NCI-H2227 (cell line): ENCODE data around the gene CAST.

Experiments used
- DNase-seq: peaks from one replicate; lab custom pipeline; 2025; ENCODE audit not compliant: unreplicated experiment; lab: John Stamatoyannopoulos, UW

CAST gene

GRCh38 chr5:96645091-96645490 lies 17.1 kb upstream of the CAST start:
- no peak for DNase-seq

GRCh38 chr5:96648023-96648422 lies 14.2 kb upstream of the CAST start:
- DNase-seq: no peak

DNA sequence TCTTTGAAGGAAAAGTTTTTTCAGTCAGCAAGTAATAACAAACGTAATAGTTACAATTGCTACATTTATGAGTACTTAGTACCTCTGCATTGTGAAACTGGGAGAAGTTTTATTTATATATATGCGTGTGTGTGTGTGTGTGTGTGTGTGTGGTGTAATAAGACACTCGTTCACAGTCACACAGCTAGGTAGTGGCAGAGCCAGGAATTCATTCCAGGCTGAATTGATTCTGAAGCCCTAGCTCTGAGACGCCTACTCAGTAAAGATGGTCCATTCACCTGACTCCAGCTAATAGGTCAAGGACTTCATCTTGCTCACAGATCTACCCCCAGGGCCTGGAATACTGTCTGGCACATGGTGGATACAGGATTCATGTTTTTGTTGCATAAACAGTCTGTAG lies 13.6 kb upstream of the CAST start:
- no peak for DNase-seq

DNA sequence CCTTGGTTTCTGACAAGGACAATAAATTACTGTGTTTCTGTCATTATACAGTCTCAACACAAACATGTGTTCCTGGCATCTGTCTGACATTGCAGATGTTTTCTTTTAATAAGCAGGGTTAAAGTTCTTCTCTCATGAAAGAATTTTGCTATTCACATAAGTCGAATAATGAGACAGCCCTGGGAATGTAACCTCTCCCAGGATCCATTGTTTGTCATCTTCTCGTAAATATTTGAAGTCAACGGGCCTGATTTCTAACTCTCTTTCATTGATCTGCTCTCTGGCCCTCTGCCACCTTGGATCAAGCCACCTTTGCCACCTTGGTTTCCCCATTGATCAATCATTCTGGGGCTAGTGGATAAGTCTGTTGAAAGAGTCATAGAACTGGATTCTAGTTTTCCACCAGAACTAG lies 12.9 kb upstream of the CAST start:
- DNase-seq: no peak

DNA sequence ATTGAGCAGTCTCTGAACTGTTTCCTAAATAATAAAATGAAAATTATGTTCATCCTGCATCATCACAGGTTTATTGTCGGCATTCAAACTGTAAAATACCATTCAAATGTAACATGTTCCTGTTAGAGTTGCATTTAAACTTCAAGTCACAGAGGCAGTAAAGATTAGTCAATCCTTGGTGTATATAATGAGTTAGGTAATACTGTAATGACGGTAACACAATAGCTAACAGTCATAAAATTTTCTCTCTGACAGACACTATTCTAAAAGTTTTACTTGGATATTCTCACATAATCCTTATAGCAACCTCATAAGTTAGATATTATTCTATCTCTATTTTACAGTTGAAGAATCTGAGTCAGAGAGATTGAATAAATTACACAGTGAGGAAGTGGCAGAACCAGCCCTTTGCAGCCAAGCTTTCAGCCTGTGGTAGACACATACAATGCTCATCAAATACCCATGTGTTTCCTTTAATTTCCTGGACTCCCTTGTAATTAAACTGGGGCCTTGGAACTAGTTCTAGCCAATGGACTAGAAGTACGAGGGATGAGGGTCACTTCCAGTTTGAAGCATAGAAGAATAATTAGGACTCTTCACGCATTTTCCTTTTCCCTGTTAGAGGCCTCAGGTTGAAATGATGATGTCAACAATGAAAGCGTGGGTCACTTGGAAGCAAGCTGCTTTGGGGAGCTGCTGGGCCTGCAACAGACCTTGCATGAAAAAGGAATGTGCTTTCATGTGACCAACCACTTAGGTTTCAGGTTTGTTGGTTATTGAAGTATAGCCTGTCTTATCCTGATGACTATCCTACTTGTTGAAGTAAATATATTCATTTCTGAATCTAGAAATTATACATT lies 12.3 kb upstream of the CAST start:
- peak; percentile 4 for DNase-seq

GRCh38 chr5:96651047-96651446 lies 11.1 kb upstream of the CAST start:
- DNase-seq: no peak

- DNase-seq: no peak
Observed at GRCh38 chr5:96651948-96652753, 10.0 kb upstream of the CAST start.

GRCh38 chr5:96652769-96653454 lies 9.3 kb upstream of the CAST start:
- no peak for DNase-seq

- DNase-seq: no peak
Observed at GRCh38 chr5:96654209-96654608, 8.0 kb upstream of the CAST start.

GRCh38 chr5:96655085-96655484 lies 7.1 kb upstream of the CAST start:
- DNase-seq: no peak

- no peak for DNase-seq
Observed at GRCh38 chr5:96655506-96655905, 6.7 kb upstream of the CAST start.

DNA sequence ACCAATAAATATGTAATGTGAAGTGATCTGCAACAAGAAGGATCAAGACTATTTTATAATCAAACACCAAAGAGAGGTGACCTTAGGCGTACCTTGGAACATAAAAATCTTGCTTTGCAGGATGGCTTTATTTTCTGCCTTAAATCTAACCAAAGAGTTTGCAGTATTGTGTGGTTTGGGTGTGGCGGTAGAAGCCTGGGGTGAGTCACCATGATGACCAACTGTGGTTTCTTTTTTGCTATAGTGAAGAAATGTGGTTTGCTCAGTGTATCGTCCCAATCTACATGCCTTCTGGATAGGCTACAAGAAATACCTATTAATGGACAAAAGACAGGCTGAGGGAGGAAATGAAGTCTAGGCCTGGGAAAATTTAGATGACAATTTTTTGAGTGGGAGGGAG lies 5.1 kb upstream of the CAST start:
- no peak for DNase-seq

- no peak for DNase-seq
Observed at GRCh38 chr5:96658272-96658671, 3.9 kb upstream of the CAST start.

DNA sequence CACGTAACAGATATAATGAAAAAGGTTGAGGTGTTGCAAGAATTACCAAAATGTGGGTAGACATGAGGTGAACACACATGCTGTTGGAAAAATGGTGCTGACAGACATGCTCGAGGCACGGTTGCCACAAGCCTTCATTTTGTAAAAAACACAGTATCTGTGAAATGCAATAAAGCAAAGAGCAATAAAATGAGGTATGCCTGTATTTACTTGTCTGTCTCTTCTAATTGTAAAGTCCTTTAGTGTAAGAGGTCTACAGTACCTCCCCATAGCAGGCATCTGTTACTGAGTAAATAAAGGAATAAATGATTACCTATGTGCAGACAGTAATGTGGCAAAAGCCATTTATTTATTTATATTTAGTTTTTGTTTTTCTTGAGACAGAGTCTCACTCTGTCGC lies 3.0 kb upstream of the CAST start:
- DNase-seq: no peak

GRCh38 chr5:96660971-96661854 lies 963 bp upstream of the CAST start:
- peak; percentile 32 for DNase-seq

- DNase-seq: peak; percentile 81
Observed at GRCh38 chr5:96662725-96663518, 746 bp downstream of the CAST start.

DNA sequence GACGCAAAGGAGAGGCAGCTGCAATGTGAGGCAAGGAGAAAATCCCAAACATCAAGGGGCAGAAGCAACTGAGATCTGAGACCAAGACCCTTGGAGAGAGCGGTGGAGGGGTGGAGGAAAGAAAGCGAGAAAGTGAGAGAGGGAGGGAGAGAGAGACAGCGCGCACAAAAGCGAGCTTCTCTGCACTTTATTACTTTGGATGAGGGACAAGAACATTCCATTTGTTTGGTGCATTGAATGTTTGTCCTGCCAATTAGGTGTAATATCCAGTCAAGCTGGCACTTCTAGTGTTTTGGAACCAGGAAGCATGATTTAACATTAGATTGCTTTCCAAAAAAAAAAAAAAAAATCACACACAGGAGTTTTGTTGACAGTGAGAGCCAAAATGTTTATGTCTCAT lies 1.4 kb downstream of the CAST start:
- no peak for DNase-seq

- no peak for DNase-seq
Observed at GRCh38 chr5:96664669-96665068, 2.5 kb downstream of the CAST start.

- DNase-seq: no peak
Observed at GRCh38 chr5:96668725-96669124, 6.5 kb downstream of the CAST start.

- DNase-seq: no peak
Observed at GRCh38 chr5:96669909-96670308, 7.7 kb downstream of the CAST start.
